Measurements from ENCODE around the gene MRPS25.

- TF ChIP-seq, protein P1, sequence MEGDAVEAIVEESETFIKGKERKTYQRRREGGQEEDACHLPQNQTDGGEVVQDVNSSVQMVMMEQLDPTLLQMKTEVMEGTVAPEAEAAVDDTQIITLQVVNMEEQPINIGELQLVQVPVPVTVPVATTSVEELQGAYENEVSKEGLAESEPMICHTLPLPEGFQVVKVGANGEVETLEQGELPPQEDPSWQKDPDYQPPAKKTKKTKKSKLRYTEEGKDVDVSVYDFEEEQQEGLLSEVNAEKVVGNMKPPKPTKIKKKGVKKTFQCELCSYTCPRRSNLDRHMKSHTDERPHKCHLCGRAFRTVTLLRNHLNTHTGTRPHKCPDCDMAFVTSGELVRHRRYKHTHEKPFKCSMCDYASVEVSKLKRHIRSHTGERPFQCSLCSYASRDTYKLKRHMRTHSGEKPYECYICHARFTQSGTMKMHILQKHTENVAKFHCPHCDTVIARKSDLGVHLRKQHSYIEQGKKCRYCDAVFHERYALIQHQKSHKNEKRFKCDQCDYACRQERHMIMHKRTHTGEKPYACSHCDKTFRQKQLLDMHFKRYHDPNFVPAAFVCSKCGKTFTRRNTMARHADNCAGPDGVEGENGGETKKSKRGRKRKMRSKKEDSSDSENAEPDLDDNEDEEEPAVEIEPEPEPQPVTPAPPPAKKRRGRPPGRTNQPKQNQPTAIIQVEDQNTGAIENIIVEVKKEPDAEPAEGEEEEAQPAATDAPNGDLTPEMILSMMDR (IDR thresholded peaks at IDR 0.05; ENCODE audit: borderline replicate concordance, extremely low read depth, low read length, poor library complexity, severe bottlenecking), result no peak
- TF ChIP-seq EZH2 (IDR thresholded peaks at IDR 0.05; ENCODE audit: borderline replicate concordance, low read depth, low read length, severe bottlenecking), result no peak
Observed at GRCh38 chr3:15043408-15044171, 21.5 kb downstream of the MRPS25 start.
